GM12878 (cell line): Measurements from ENCODE around the gene PITPNC1. TPM values are rescaled to one million over a fixed set of nuclear protein-coding genes. Genes with fewer than 3 reads are reported as not detected.

Experiments
- BHLHE40 ChIP-seq, 2 experiments: fragments of 450-650 bp in 1 of 2; IDR thresholded peaks; 2 replicates each; pipeline ENCODE4 v1.6.1; 2011 to 2017; ENCODE audit warnings: low read depth in 2 of 2, borderline replicate concordance in 1 of 2, improper control_type of control experiment in 1 of 2, low read length in 1 of 2, mild to moderate bottlenecking in 1 of 2
- BMI1 ChIP-seq: fragments of 450-650 bp; IDR thresholded peaks from 2 replicates; pipeline ENCODE4 v1.6.1; 2016; ENCODE audit warnings: mild to moderate bottlenecking, moderate library complexity, borderline replicate concordance
- EED ChIP-seq: sonication (generic); IDR thresholded peaks from 2 replicates; pipeline ENCODE4 v1.6.1; 2016; ENCODE audit warnings: antibody characterized with exemption, low read depth
- EP300 ChIP-seq, 2 experiments: fragments of 150-350 bp in 1 of 2; IDR thresholded peaks; 2 replicates each; pipeline ENCODE4 v1.6.1; 2011 to 2012; ENCODE audit warnings: low read depth in 2 of 2, low read length in 2 of 2, borderline replicate concordance in 1 of 2, improper control_type of control experiment in 1 of 2, inconsistent platforms in 1 of 2; ENCODE audit not compliant: control insufficient read depth in 1 of 2
- HDAC2 ChIP-seq: fragments of 200-600 bp; sonication (generic); IDR thresholded peaks from 2 replicates; pipeline ENCODE4 v1.6.1; 2017
- IRF4 ChIP-seq: IDR thresholded peaks from 2 replicates; pipeline ENCODE4 v1.6.1; 2011; ENCODE audit warnings: low read depth, low read length
- MAX ChIP-seq: IDR thresholded peaks from 2 replicates; pipeline ENCODE4 v1.6.1; 2012; ENCODE audit warnings: low read depth, low read length, improper control_type of control experiment
- MLLT1 ChIP-seq: fragments of 450-650 bp; IDR thresholded peaks from 2 replicates; pipeline ENCODE4 v1.6.1; 2016; ENCODE audit warnings: mild to moderate bottlenecking
- MTA2 ChIP-seq: fragments of 450-650 bp; IDR thresholded peaks from 2 replicates; pipeline ENCODE4 v1.6.1; 2016; ENCODE audit warnings: low read depth, mild to moderate bottlenecking, moderate library complexity
- MXI1 ChIP-seq: fragments of 150-350 bp; IDR thresholded peaks from 2 replicates; pipeline ENCODE4 v1.6.1; 2011; ENCODE audit warnings: low read depth, mild to moderate bottlenecking, inconsistent platforms, low read length, improper control_type of control experiment
- NBN ChIP-seq: fragments of 450-650 bp; IDR thresholded peaks from 2 replicates; pipeline ENCODE4 v1.6.1; 2016
- NKRF ChIP-seq: fragments of 450-650 bp; conservative IDR thresholded peaks from 2 replicates; pipeline ENCODE4 v1.6.1; 2017; ENCODE audit warnings: mild to moderate bottlenecking, moderate library complexity
- PBX3 ChIP-seq: IDR thresholded peaks from 2 replicates; pipeline ENCODE4 v1.6.1; 2011; ENCODE audit warnings: mild to moderate bottlenecking, low read depth, low read length, moderate library complexity; ENCODE audit not compliant: insufficient replicate concordance
- PKNOX1 ChIP-seq: fragments of 450-650 bp; IDR thresholded peaks from 2 replicates; pipeline ENCODE4 v1.6.1; 2016; ENCODE audit warnings: mild to moderate bottlenecking
- RB1 ChIP-seq: fragments of 450-650 bp; formaldehyde crosslinking; IDR thresholded peaks from 2 replicates; pipeline ENCODE4 v1.6.1; 2017; ENCODE audit warnings: mild to moderate bottlenecking, borderline replicate concordance
- STAT3 ChIP-seq: IDR thresholded peaks from 2 replicates; pipeline ENCODE4 v1.6.1; 2011; ENCODE audit warnings: low read depth, low read length, improper control_type of control experiment
- TARDBP ChIP-seq: IDR thresholded peaks from 2 replicates; pipeline ENCODE4 v1.6.1; 2016; ENCODE audit warnings: borderline replicate concordance
- TBL1XR1 ChIP-seq: IDR thresholded peaks from 2 replicates; pipeline ENCODE4 v1.6.1; 2012; ENCODE audit warnings: low read depth, low read length, improper control_type of control experiment
- TCF3 ChIP-seq: IDR thresholded peaks from 2 replicates; pipeline ENCODE4 v1.6.1; 2012; ENCODE audit warnings: low read depth, mild to moderate bottlenecking, low read length, borderline replicate concordance; ENCODE audit not compliant: insufficient read depth
- TCF7 ChIP-seq: IDR thresholded peaks from 2 replicates; pipeline ENCODE4 v1.6.1; 2014; ENCODE audit warnings: antibody characterized with exemption, borderline replicate concordance
- polyA plus RNA-seq, 11 experiments: library from polyadenylated mRNA; depleted of rRNA in 4 of 11; unstranded in 6 of 11; stranded (reverse) in 5 of 11; fragments of >200 nt; fragmentation: Nextera tagmentation in 4 of 11; fragmentation: Illumina TruSeq in 1 of 11; extraction: Ambion mirVana in 4 of 11; extraction: Trizol in 1 of 11; gene quantifications; 1 replicate in 1 of 11; 2 replicates in 10 of 11; pipeline versions ENCODE4 v1.2.1 to v1.2.3, GENCODE V29; 2011 to 2016; ENCODE audit warnings: inconsistent platforms in 2 of 11, missing spikeins in 2 of 11, low read depth in 1 of 11
- total RNA-seq, 4 experiments: library from RNA; depleted of rRNA in 3 of 4; stranded (reverse); fragments of >200 nt in 3 of 4; fragmentation: Illumina TruSeq in 1 of 4; extraction: Trizol in 1 of 4; gene quantifications; 2 replicates each; pipeline versions ENCODE4 v1.2.1 to v1.2.3, GENCODE V29; 2013 to 2021

The PITPNC1 gene
- total and polyA plus RNA-seq, 10 of the 15 experiments (the other 5 are each of a cell fraction or from before 2014, with no cell fraction given) = 12.2 to 62.4 (median 47.3) TPM

GRCh38 chr17:67571478-67571877, 194.4 kb downstream of the PITPNC1 start (continued):
- TF ChIP-seq PBX3 (peak; percentile 75), BHLHE40 (IDR thresholded peaks at IDR 0.05; ENCODE audit: borderline replicate concordance in 1 of 2, low read depth in 2 of 2, low read length in 1 of 2) (peak; percentile 35 to 53; a peak in 2 of 4 replicates), MLLT1 (0 out of 2 replicates have a peak, but pooled peaks have one; percentile 34), MXI1 (peak; percentile 59; the same call in 1 of the 2 replicates), TARDBP (no peak), IRF4 (0 out of 2 replicates have a peak, but pooled peaks have one; percentile 22), EED (0 out of 2 replicates have a peak, but pooled peaks have one; percentile 25), TCF7 (0 out of 2 replicates have a peak, but pooled peaks have one; percentile 50), PKNOX1 (peak; percentile 94), BMI1 (no peak), MTA2 (0 out of 2 replicates have a peak, but pooled peaks have one; percentile 11), EP300 (IDR thresholded peaks at IDR 0.05; ENCODE audit: borderline replicate concordance in 1 of 2, control insufficient read depth in 1 of 2, low read depth in 2 of 2, low read length in 2 of 2) (0 out of 4 replicates have a peak, but pooled peaks of 1 of the 2 experiments have one; percentile 31), NKRF (no peak), HDAC2 (no peak), TBL1XR1 (no peak), TCF3 (no peak), RB1 (no peak), NBN (0 out of 2 replicates have a peak, but pooled peaks have one; percentile 58), MAX (peak; percentile 66; the same call in 1 of the 2 replicates), STAT3 (0 out of 2 replicates have a peak, but pooled peaks have one; percentile 44)
